Neural cell (in vitro differentiated cells): ENCODE results near the gene RNU7-1. TPM values are rescaled to one million over a fixed set of nuclear protein-coding genes. Genes with fewer than 3 reads are reported as not detected.

Experiments
- H2AFZ ChIP-seq: fragments of 200-600, 300-800 bp; sonication (generic), shearing (Covaris generic); 2 replicates; pipeline ENCODE4 v1.6.0; 2014; ENCODE audit warnings: low read depth, mild to moderate bottlenecking, antibody characterized with exemption, low read length, moderate library complexity
- H3F3A ChIP-seq: fragments of 200-600 bp; shearing (Covaris generic); 2 replicates; pipeline ENCODE4 v1.6.1; 2016; ENCODE audit warnings: mild to moderate bottlenecking, moderate library complexity, mixed read lengths, antibody characterized with exemption, low read length; ENCODE audit not compliant: insufficient read depth, poor library complexity, severe bottlenecking
- H3K27ac ChIP-seq: fragments of 200-600, 300-800 bp; sonication (generic), shearing (Covaris generic); 2 replicates; pipeline ENCODE4 v1.5.1; 2014; ENCODE audit warnings: mild to moderate bottlenecking, low read length, moderate library complexity
- H3K27me3 ChIP-seq: fragments of 300-800, 200-600 bp; sonication (generic), shearing (Covaris generic); 2 replicates; pipeline ENCODE4 v1.6.0; 2014; ENCODE audit warnings: mild to moderate bottlenecking, low read depth, low read length, moderate library complexity; ENCODE audit not compliant: insufficient read depth
- H3K36me3 ChIP-seq: fragments of 300-800, 200-600 bp; sonication (generic), shearing (Covaris generic); 2 replicates; pipeline ENCODE4 v1.5.1; 2014; ENCODE audit warnings: mild to moderate bottlenecking, antibody characterized with exemption, low read length, moderate library complexity; ENCODE audit not compliant: insufficient read depth
- H3K4me2 ChIP-seq: fragments of 300-800, 200-600 bp; sonication (generic), shearing (Covaris generic); 2 replicates; pipeline ENCODE4 v1.6.0; 2014; ENCODE audit warnings: mild to moderate bottlenecking, low read length
- H3K4me3 ChIP-seq: fragments of 300-800, 200-600 bp; sonication (generic), shearing (Covaris generic); 2 replicates; pipeline ENCODE4 v1.5.1; 2014; ENCODE audit warnings: mild to moderate bottlenecking, low read length, moderate library complexity
- H3K79me2 ChIP-seq: fragments of 200-600 bp; shearing (Covaris generic); replicated peaks from 2 replicates; pipeline ENCODE4 v1.6.0; 2014; ENCODE audit warnings: mild to moderate bottlenecking, low read length, moderate library complexity; ENCODE audit not compliant: insufficient read depth
- H3K9ac ChIP-seq: fragments of 300-800, 200-600 bp; sonication (generic), shearing (Covaris generic); 2 replicates; pipeline ENCODE4 v1.6.1; 2016; ENCODE audit warnings: mild to moderate bottlenecking, low read length, mixed read lengths
- H3K9me2 ChIP-seq: fragments of 200-600 bp; shearing (Covaris generic); 2 replicates; pipeline ENCODE4 v1.6.1; 2016; ENCODE audit warnings: mild to moderate bottlenecking, low read length, mixed read lengths; ENCODE audit not compliant: insufficient read depth
- H3K9me3 ChIP-seq: fragments of 200-600, 300-800 bp; sonication (generic), shearing (Covaris generic); 2 replicates; pipeline ENCODE4 v1.6.1; 2016; ENCODE audit warnings: mild to moderate bottlenecking, mixed run types, low read length, moderate library complexity, mixed read lengths
- H4K20me1 ChIP-seq: fragments of 200-600 bp; shearing (Covaris generic); 2 replicates; pipeline ENCODE4 v1.6.1; 2016; ENCODE audit warnings: mild to moderate bottlenecking, mixed run types; ENCODE audit not compliant: insufficient read depth
- CTCF ChIP-seq: fragments of 450-650 bp; IDR thresholded peaks from 2 replicates; pipeline ENCODE4 v1.5.1; 2014; ENCODE audit warnings: antibody characterized with exemption, mild to moderate bottlenecking, moderate library complexity; ENCODE audit not compliant: poor library complexity, severe bottlenecking
- EP300 ChIP-seq: fragments of 450-650 bp; conservative IDR thresholded peaks from 2 replicates; pipeline ENCODE4 v1.6.1; 2014; ENCODE audit warnings: antibody characterized with exemption, mild to moderate bottlenecking, moderate library complexity; ENCODE audit not compliant: poor library complexity, severe bottlenecking
- EZH2 ChIP-seq: fragments of 200-600, 300-800 bp; shearing (Covaris generic), sonication (generic); IDR thresholded peaks from 2 replicates; pipeline ENCODE4 v1.6.1; 2014; ENCODE audit warnings: antibody characterized with exemption, low read length, borderline replicate concordance, mild to moderate bottlenecking; ENCODE audit not compliant: insufficient read depth, poor library complexity, severe bottlenecking
- MXI1 ChIP-seq: fragments of 450-650 bp; conservative IDR thresholded peaks from 2 replicates; pipeline ENCODE4 v1.6.1; 2014; ENCODE audit warnings: antibody characterized with exemption, mild to moderate bottlenecking; ENCODE audit not compliant: poor library complexity, severe bottlenecking
- POLR2AphosphoS5 ChIP-seq: IDR thresholded peaks from 2 replicates; pipeline ENCODE4 v1.6.1; 2012
- RAD21 ChIP-seq: fragments of 450-650 bp; conservative IDR thresholded peaks from 2 replicates; pipeline ENCODE4 v1.6.1; 2014; ENCODE audit warnings: antibody characterized with exemption, mild to moderate bottlenecking, moderate library complexity
- REST ChIP-seq: IDR thresholded peaks from 2 replicates; pipeline ENCODE4 v1.6.1; 2012; ENCODE audit warnings: borderline replicate concordance
- SMC3 ChIP-seq: fragments of 450-650 bp; conservative IDR thresholded peaks from 2 replicates; pipeline ENCODE4 v1.6.1; 2014; ENCODE audit warnings: antibody characterized with exemption, mild to moderate bottlenecking, moderate library complexity; ENCODE audit not compliant: poor library complexity
- TAF1 ChIP-seq: IDR thresholded peaks from 2 replicates; pipeline ENCODE4 v1.6.1; 2012; ENCODE audit warnings: low read depth
- polyA plus RNA-seq: library from polyadenylated mRNA; depleted of rRNA; stranded (reverse); fragments of >200 nt; gene quantifications from 2 replicates; pipeline ENCODE4 v1.2.3, GENCODE V29; 2014

RNU7-1 gene
- polyA plus RNA-seq, 1 donor from 2014 or later: not detected

- H3K27me3 ChIP-seq: no peaks in the 10 kb centered on the region
- TF ChIP-seq EP300 (no peak), REST (no peak), POLR2AphosphoS5 (no peak), TAF1 (no peak), RAD21 (no peak), MXI1 (no peak), EZH2 (no peak), SMC3 (no peak), CTCF (no peak)
- H3K9me2 ChIP-seq: no peaks in the 10 kb centered on the region
- no peak overlapping the region for H3K27ac ChIP-seq
- no peak overlapping the region for H3K4me2 ChIP-seq
- peaks cover 3% of the 10 kb centered on the region for H3F3A ChIP-seq
- no peak overlapping the region for H3K9ac ChIP-seq
- H3K79me2 ChIP-seq: peaks cover 45% of the 10 kb centered on the region
- H3K4me3 ChIP-seq: no peak overlapping the region
- H4K20me1 ChIP-seq: peaks cover 10% of the 10 kb centered on the region
- H3K36me3 ChIP-seq: peaks cover 8% of the 10 kb centered on the region
- no peak overlapping the region for H2AFZ ChIP-seq
- no peaks in the 10 kb centered on the region for H3K9me3 ChIP-seq
Measured at GRCh38 chr12:6934110-6934509, 9.5 kb upstream of the RNU7-1 start.

GRCh38 chr12:6935371-6936193, 8.0 kb upstream of the RNU7-1 start:
- no peaks in the 10 kb centered on the region for H3K9me3 ChIP-seq

More at GRCh38 chr12:6935371-6936193, 8.0 kb upstream of the RNU7-1 start:
- Histone ChIP-seq H3K4me3 (no peak overlapping the region), H2AFZ (no peak overlapping the region), H3K9me2 (no peaks in the 10 kb centered on the region), H3K27me3 (no peaks in the 10 kb centered on the region), H3K27ac (no peak overlapping the region), H3K79me2 (peaks cover 31% of the 10 kb centered on the region), H3F3A (peaks cover 3% of the 10 kb centered on the region), H3K36me3 (peaks cover 8% of the 10 kb centered on the region), H3K9ac (no peak overlapping the region), H4K20me1 (peaks cover 10% of the 10 kb centered on the region), H3K4me2 (no peak overlapping the region)
- TF ChIP-seq TAF1 (no peak), RAD21 (no peak), EP300 (no peak), SMC3 (no peak), POLR2AphosphoS5 (no peak), CTCF (no peak), MXI1 (no peak), REST (no peak), EZH2 (no peak)
